ACC112 (cell line): ENCODE results near the gene DCUN1D2.

Experiments
- H2AFZ ChIP-seq: fragments of 200-600 bp; sonication (generic); one replicate; pipeline ENCODE4 v1.6.0; 2017; ENCODE audit warnings: antibody characterized with exemption, low read length; ENCODE audit not compliant: unreplicated experiment
- H3K27ac ChIP-seq: fragments of 200-600 bp; sonication (generic); 2 replicates; pipeline ENCODE4 v1.5.1; 2014; ENCODE audit warnings: low read depth, mild to moderate bottlenecking, antibody characterized with exemption, low read length, moderate library complexity
- H3K27me3 ChIP-seq: fragments of 200-600 bp; sonication (generic); 2 replicates; pipeline ENCODE4 v1.6.1; 2014; ENCODE audit warnings: mild to moderate bottlenecking, antibody characterized with exemption, low read length, moderate library complexity, mixed read lengths; ENCODE audit not compliant: insufficient read depth
- H3K36me3 ChIP-seq: fragments of 200-600 bp; sonication (generic); 2 replicates; pipeline ENCODE4 v1.6.1; 2016; ENCODE audit warnings: mild to moderate bottlenecking, antibody characterized with exemption, low read length, moderate library complexity, mixed read lengths; ENCODE audit not compliant: insufficient read depth
- H3K4me1 ChIP-seq: fragments of 200-600 bp; sonication (generic); one replicate; pipeline ENCODE4 v1.6.1; 2016; ENCODE audit warnings: low read length, mixed read lengths; ENCODE audit not compliant: insufficient read depth, unreplicated experiment, control insufficient read depth
- H3K4me3 ChIP-seq: fragments of 200-600 bp; sonication (generic); 2 replicates; pipeline ENCODE4 v1.5.1; 2014; ENCODE audit warnings: mild to moderate bottlenecking, low read depth, low read length
- H3K79me2 ChIP-seq: fragments of 200-600 bp; sonication (generic); one replicate; pipeline ENCODE4 v1.6.0; 2016; ENCODE audit warnings: low read length; ENCODE audit not compliant: control insufficient read depth, unreplicated experiment, insufficient read depth

The DCUN1D2 gene

GRCh38 chr13:113421673-113422270, 68.7 kb downstream of the DCUN1D2 start:
- H3K27ac ChIP-seq: no peak overlapping the region
- H3K4me3 ChIP-seq: no peak overlapping the region
- no peaks in the 10 kb centered on the region for H3K36me3 ChIP-seq
- no peaks in the 10 kb centered on the region for H3K27me3 ChIP-seq
- H3K4me1 ChIP-seq: peaks cover 3% of the 10 kb centered on the region
- H3K79me2 ChIP-seq: no peaks in the 10 kb centered on the region
- no peak overlapping the region for H2AFZ ChIP-seq

GRCh38 chr13:113420833-113421600, 69.5 kb downstream of the DCUN1D2 start:
- no peaks in the 10 kb centered on the region for H3K27me3 ChIP-seq
- no peaks in the 10 kb centered on the region for H3K79me2 ChIP-seq
- H3K27ac ChIP-seq: no peak overlapping the region
- H3K36me3 ChIP-seq: no peaks in the 10 kb centered on the region
- no peak overlapping the region for H2AFZ ChIP-seq
- peaks cover 3% of the 10 kb centered on the region for H3K4me1 ChIP-seq
- H3K4me3 ChIP-seq: no peak overlapping the region

GRCh38 chr13:113420232-113420631, 70.3 kb downstream of the DCUN1D2 start:
- H3K4me1 ChIP-seq: peaks cover 3% of the 10 kb centered on the region
- H3K4me3 ChIP-seq: no peak overlapping the region
- no peaks in the 10 kb centered on the region for H3K79me2 ChIP-seq
- no peaks in the 10 kb centered on the region for H3K27me3 ChIP-seq
- no peaks in the 10 kb centered on the region for H3K36me3 ChIP-seq
- no peak overlapping the region for H3K27ac ChIP-seq
- no peak overlapping the region for H2AFZ ChIP-seq

- H3K4me1 ChIP-seq: peaks cover 3% of the 10 kb centered on the region
Measured at GRCh38 chr13:113419531-113420193, 70.8 kb downstream of the DCUN1D2 start.

GRCh38 chr13:113418722-113419049, 71.8 kb downstream of the DCUN1D2 start:
- peaks cover 3% of the 10 kb centered on the region for H3K4me1 ChIP-seq
- H3K27ac ChIP-seq: no peak overlapping the region
- no peak overlapping the region for H3K4me3 ChIP-seq
- H3K36me3 ChIP-seq: no peaks in the 10 kb centered on the region
- no peaks in the 10 kb centered on the region for H3K79me2 ChIP-seq
- no peak overlapping the region for H2AFZ ChIP-seq
- H3K27me3 ChIP-seq: no peaks in the 10 kb centered on the region

More at GRCh38 chr13:113419531-113420193, 70.8 kb downstream of the DCUN1D2 start:
- no peak overlapping the region for H3K27ac ChIP-seq
- no peak overlapping the region for H2AFZ ChIP-seq
- no peaks in the 10 kb centered on the region for H3K27me3 ChIP-seq
- no peak overlapping the region for H3K4me3 ChIP-seq
- no peaks in the 10 kb centered on the region for H3K36me3 ChIP-seq
- no peaks in the 10 kb centered on the region for H3K79me2 ChIP-seq

- H3K4me3 ChIP-seq: no peak overlapping the region
- H3K36me3 ChIP-seq: no peaks in the 10 kb centered on the region
- no peak overlapping the region for H2AFZ ChIP-seq
- no peaks in the 10 kb centered on the region for H3K27me3 ChIP-seq
- H3K4me1 ChIP-seq: peaks cover 3% of the 10 kb centered on the region
- no peak overlapping the region for H3K27ac ChIP-seq
- H3K79me2 ChIP-seq: no peaks in the 10 kb centered on the region
Measured at GRCh38 chr13:113417836-113418721, 72.4 kb downstream of the DCUN1D2 start.

- H3K36me3 ChIP-seq: no peaks in the 10 kb centered on the region
- no peaks in the 10 kb centered on the region for H3K79me2 ChIP-seq
- no peak overlapping the region for H2AFZ ChIP-seq
- no peak overlapping the region for H3K27ac ChIP-seq
- H3K4me1 ChIP-seq: peaks cover 3% of the 10 kb centered on the region
- no peak overlapping the region for H3K4me3 ChIP-seq
- no peaks in the 10 kb centered on the region for H3K27me3 ChIP-seq
Measured at GRCh38 chr13:113417008-113417751, 73.3 kb downstream of the DCUN1D2 start.

GRCh38 chr13:113415825-113416224, 74.7 kb downstream of the DCUN1D2 start:
- Histone ChIP-seq H3K4me1 (peaks cover 11% of the 10 kb centered on the region), H3K4me3 (no peak overlapping the region), H3K27me3 (no peaks in the 10 kb centered on the region)

GRCh38 chr13:113415032-113415431, 75.5 kb downstream of the DCUN1D2 start:
- Histone ChIP-seq H3K27ac (no peak overlapping the region), H3K4me1 (peaks cover 19% of the 10 kb centered on the region)

More at GRCh38 chr13:113415825-113416224, 74.7 kb downstream of the DCUN1D2 start:
- no peak overlapping the region for H2AFZ ChIP-seq
- H3K27ac ChIP-seq: no peak overlapping the region
- no peaks in the 10 kb centered on the region for H3K79me2 ChIP-seq
- H3K36me3 ChIP-seq: no peaks in the 10 kb centered on the region

GRCh38 chr13:113414335-113414734, 76.2 kb downstream of the DCUN1D2 start:
- H3K27ac ChIP-seq: no peak overlapping the region
- no peak overlapping the region for H3K4me3 ChIP-seq
- no peak overlapping the region for H2AFZ ChIP-seq
- H3K36me3 ChIP-seq: no peaks in the 10 kb centered on the region
- H3K4me1 ChIP-seq: peaks cover 21% of the 10 kb centered on the region
- no peaks in the 10 kb centered on the region for H3K79me2 ChIP-seq
- H3K27me3 ChIP-seq: no peaks in the 10 kb centered on the region

More at GRCh38 chr13:113415032-113415431, 75.5 kb downstream of the DCUN1D2 start:
- H3K27me3 ChIP-seq: no peaks in the 10 kb centered on the region
- H3K79me2 ChIP-seq: no peaks in the 10 kb centered on the region
- H3K36me3 ChIP-seq: no peaks in the 10 kb centered on the region
- no peak overlapping the region for H3K4me3 ChIP-seq
- no peak overlapping the region for H2AFZ ChIP-seq
